ENCODE data around the gene FBXL22. TPM values are rescaled to one million over a fixed set of nuclear protein-coding genes. Genes with fewer than 3 reads are reported as not detected.
A peak's percentile ranks its signal among the peaks of the same experiment; 100 is the strongest.

FBXL22 gene
- total and polyA plus RNA-seq, 4 experiments from 2014 or later: 0.50 to 2.2 (median 1.9) TPM

DNA sequence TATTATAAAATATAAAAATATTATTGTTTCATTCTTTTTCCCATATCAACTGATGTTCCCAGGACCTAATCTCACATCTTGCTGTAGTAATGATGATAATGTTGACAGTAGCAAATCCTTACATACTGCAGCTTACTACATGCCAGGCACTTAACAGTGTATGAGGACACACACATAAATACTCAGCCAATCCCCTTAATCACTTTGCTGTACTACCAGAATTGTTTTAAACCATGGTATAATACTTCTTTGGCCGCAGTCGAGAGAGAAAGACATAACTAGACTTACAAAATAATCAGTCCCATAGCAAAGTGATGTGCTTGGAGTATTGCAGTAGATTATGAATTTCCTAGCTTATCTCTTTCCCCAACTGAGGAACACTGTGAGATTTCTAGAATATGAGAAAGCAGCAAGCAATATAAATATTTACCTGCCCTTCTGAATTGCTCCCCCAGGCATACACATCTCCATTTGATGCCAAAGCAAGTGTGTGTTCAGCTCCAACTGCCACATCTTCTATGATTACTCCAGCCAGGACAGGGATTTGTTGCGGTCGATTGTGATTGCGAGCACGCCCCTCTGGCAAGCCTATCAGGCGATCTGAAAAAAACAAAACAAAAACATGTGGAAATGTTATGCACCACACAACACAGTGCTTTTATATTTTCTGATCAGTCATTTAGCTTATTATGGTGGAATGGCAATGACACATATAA is 33.0 kb downstream of the FBXL22 start:
- Histone ChIP-seq H3K27ac (ENCODE audit: low read depth, low read length) (no peak overlapping the region), H3K27me3 (ENCODE audit: insufficient read depth, low read length) (no peaks in the 10 kb centered on the region), H3K36me3 (ENCODE audit: insufficient read depth, low read length) (peaks cover 75% of the 10 kb centered on the region), H3K4me1 (ENCODE audit: insufficient read depth, low read length) (no peaks in the 10 kb centered on the region), H3K9me3 (ENCODE audit: control insufficient read depth in 1 of 2, low read length in 2 of 2) (no peaks in the 10 kb centered on the region), H3K4me3 (ENCODE audit: low read length in 2 of 2) (no peak overlapping the region)
- DNase-seq: no peak
- no peaks in the 10 kb centered on the region for H3K27me3 Mint-ChIP-seq
- CTCF ChIA-PET (ENCODE audit: partially characterized antibody): interaction anchor here (1.6 to 2.0 kb wide), 2 partner anchors 20 to 437 kb away, joined by 4 to 10 read pairs; no protein-coding TSS in a partner anchor
- peak overlapping the region in 1 of 7 donors; percentile 85 for H3K27ac Mint-ChIP-seq
- no peaks in the 10 kb centered on the region for H3K4me1 Mint-ChIP-seq
- H3K4me3 Mint-ChIP-seq: no peak overlapping the region
- H3K9me3 Mint-ChIP-seq: peaks cover 0 to 1% (median 0%) of the 10 kb centered on the region in 8 donors
- intact Hi-C loops (cut with micrococcal nuclease): loop anchor here (10.0 kb wide), 1 partner anchor 55 kb away; no protein-coding TSS in a partner anchor
- peaks cover 74 to 85% of the 10 kb centered on the region in 2 donors for H3K36me3 Mint-ChIP-seq
- POLR2A ChIA-PET (ENCODE audit: partially characterized antibody): no interaction called here

DNA sequence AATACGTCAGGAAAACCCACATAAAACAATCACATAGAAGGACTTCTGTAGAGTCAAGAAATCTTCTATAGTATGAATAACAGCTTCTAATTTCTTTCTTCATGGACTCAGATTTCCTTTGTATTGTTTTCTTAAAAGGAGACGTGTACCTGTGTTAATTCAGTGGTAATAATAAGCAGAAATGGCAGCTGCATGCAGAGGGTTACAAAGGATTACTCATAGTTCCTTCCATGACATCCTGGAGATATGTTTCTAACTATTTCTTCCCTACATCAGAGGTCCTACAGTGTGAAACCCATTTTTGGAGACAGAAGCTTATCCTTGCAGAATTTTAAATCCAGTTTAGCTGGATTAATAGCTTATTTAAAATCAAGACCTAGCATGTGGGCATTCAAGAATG is 36.1 kb downstream of the FBXL22 start:
- DNase-seq: no peak
- intact Hi-C loops (cut with micrococcal nuclease): loop anchor here (10.0 kb wide), 1 partner anchor 51 kb away; no protein-coding TSS in a partner anchor
- H3K27ac Mint-ChIP-seq: peak overlapping the region in 1 of 7 donors; percentile 8
- Histone ChIP-seq H3K27me3 (ENCODE audit: insufficient read depth, low read length) (no peaks in the 10 kb centered on the region), H3K36me3 (ENCODE audit: insufficient read depth, low read length) (peaks cover 76% of the 10 kb centered on the region), H3K4me3 (ENCODE audit: low read length in 2 of 2) (no peak overlapping the region), H3K4me1 (ENCODE audit: insufficient read depth, low read length) (no peaks in the 10 kb centered on the region), H3K27ac (ENCODE audit: low read depth, low read length) (no peak overlapping the region), H3K9me3 (ENCODE audit: control insufficient read depth in 1 of 2, low read length in 2 of 2) (no peaks in the 10 kb centered on the region)
- no peak overlapping the region for H3K4me3 Mint-ChIP-seq
- no peaks in the 10 kb centered on the region for H3K27me3 Mint-ChIP-seq
- H3K9me3 Mint-ChIP-seq: peaks cover 0 to 2% (median 0%) of the 10 kb centered on the region in 8 donors
- CTCF ChIA-PET (ENCODE audit: partially characterized antibody): interaction anchor here (0.9 to 1.3 kb wide), 3 partner anchors 18 to 59 kb away, joined by 3 to 5 read pairs (median 3); no protein-coding TSS in a partner anchor
- H3K4me1 Mint-ChIP-seq: peaks cover 0 to 1% (median 0%) of the 10 kb centered on the region in 4 donors
- peaks cover 67 to 87% of the 10 kb centered on the region in 2 donors for H3K36me3 Mint-ChIP-seq
- POLR2A ChIA-PET (ENCODE audit: partially characterized antibody): no interaction called here

DNA sequence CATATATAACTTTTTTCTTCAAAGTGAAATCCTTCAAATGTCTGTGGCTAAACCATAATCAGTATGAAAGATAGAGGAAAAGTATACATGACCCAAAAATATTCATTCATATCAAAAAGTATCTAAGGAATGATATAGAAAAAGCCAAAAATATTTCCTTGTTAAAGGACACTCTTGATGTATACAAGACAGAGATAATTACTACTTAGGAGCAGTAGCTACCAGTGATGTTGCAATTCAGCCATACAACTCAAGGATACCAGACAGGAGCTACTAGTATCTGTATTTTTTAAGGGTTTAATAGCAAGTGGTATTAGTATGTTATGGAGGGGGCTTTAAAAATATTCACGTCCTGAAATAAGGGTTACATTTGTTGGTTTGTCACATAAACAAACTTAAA is 37.0 kb downstream of the FBXL22 start:
- no peaks in the 10 kb centered on the region for H3K27me3 ChIP-seq (ENCODE audit: insufficient read depth, low read length)
- H3K4me3 ChIP-seq (ENCODE audit: low read length in 2 of 2): no peak overlapping the region
- Mint-ChIP-seq H3K27ac (peak overlapping the region in 1 of 7 donors; percentile 55), H3K36me3 (peaks cover 64 to 87% of the 10 kb centered on the region in 2 donors), H3K27me3 (no peaks in the 10 kb centered on the region), H3K4me1 (peaks cover 0 to 1% (median 0%) of the 10 kb centered on the region in 4 donors), H3K4me3 (no peak overlapping the region), H3K9me3 (peaks cover 0 to 2% (median 0%) of the 10 kb centered on the region in 8 donors)
- intact Hi-C loops (cut with micrococcal nuclease): loop anchor here (10.0 kb wide), 1 partner anchor 51 kb away; no protein-coding TSS in a partner anchor
- H3K27ac ChIP-seq (ENCODE audit: low read depth, low read length): no peak overlapping the region
- H3K36me3 ChIP-seq (ENCODE audit: insufficient read depth, low read length): peaks cover 79% of the 10 kb centered on the region
- H3K4me1 ChIP-seq (ENCODE audit: insufficient read depth, low read length): no peaks in the 10 kb centered on the region
- ChIA-PET CTCF (ENCODE audit: partially characterized antibody) (interaction anchor here (0.9 to 1.3 kb wide), 2 partner anchors 24 to 27 kb away, joined by 3 to 5 read pairs; no protein-coding TSS in a partner anchor), POLR2A (ENCODE audit: partially characterized antibody) (no interaction called here)
- DNase-seq: no peak
- H3K9me3 ChIP-seq (ENCODE audit: control insufficient read depth in 1 of 2, low read length in 2 of 2): no peaks in the 10 kb centered on the region

DNA sequence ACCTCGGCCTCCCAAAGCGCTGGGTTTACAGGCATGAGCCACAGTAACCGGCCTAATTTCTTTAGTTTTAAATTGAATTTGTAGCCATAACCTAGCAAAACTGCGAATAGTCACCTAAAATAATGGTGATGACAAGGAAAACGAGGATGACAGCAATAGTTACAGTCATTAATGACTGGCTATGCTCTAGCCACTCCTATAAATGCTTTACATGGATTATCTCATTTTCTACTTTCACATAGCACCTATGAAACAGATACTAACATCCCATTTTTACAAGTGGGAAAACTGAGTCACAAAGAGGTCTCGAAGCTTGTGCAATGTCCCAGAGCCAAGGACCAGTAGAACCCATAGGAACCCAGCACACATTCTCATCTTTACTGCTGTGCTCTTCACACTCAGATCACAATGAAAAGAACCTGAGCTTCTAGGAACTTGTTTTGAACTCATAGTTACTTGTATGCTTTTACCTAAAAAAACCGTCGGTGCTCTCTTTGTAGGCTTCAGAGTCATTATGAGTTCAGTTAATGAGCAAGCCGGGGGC is 39.4 kb downstream of the FBXL22 start:
- Mint-ChIP-seq H3K4me1 (peaks cover 0 to 1% (median 0%) of the 10 kb centered on the region in 4 donors), H3K9me3 (peaks cover 0 to 2% (median 0%) of the 10 kb centered on the region in 8 donors), H3K27ac (peak overlapping the region in 1 of 7 donors; percentile 25), H3K4me3 (no peak overlapping the region), H3K27me3 (no peaks in the 10 kb centered on the region), H3K36me3 (peaks cover 53 to 89% of the 10 kb centered on the region in 2 donors)
- ChIA-PET CTCF (ENCODE audit: partially characterized antibody) (interaction anchor here (1.2 kb wide), 1 partner anchor 31 kb away, joined by 3 read pairs; no protein-coding TSS in a partner anchor), POLR2A (ENCODE audit: partially characterized antibody) (no interaction called here)
- Histone ChIP-seq H3K9me3 (ENCODE audit: control insufficient read depth in 1 of 2, low read length in 2 of 2) (no peaks in the 10 kb centered on the region), H3K27ac (ENCODE audit: low read depth, low read length) (no peak overlapping the region), H3K27me3 (ENCODE audit: insufficient read depth, low read length) (no peaks in the 10 kb centered on the region), H3K4me1 (ENCODE audit: insufficient read depth, low read length) (no peaks in the 10 kb centered on the region), H3K36me3 (ENCODE audit: insufficient read depth, low read length) (peaks cover 87% of the 10 kb centered on the region), H3K4me3 (ENCODE audit: low read length in 2 of 2) (no peak overlapping the region)
- DNase-seq: no peak
- intact Hi-C loops (cut with micrococcal nuclease): loop anchor here (10.0 kb wide), 1 partner anchor 48 kb away; no protein-coding TSS in a partner anchor

DNA sequence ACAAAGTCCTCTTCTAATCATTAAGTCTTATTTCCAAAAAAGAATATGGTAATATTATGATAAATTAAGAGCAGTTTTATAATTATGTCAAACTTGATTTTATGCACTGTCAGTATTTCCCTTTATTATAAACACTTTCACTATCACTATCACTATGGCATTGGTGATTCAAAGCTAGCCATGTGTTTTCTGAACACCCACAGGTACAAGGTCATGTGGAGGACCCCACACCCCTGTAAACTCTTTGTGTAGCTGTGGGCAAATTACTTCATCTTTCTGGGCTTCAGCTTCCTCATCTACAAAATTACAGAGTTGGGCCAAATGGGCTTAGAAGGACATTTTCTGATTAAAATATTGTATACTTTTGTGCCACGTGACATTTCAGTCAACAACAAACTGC is 41.7 kb downstream of the FBXL22 start:
- no peak overlapping the region for H3K4me3 ChIP-seq (ENCODE audit: low read length in 2 of 2)
- peaks cover 47 to 85% of the 10 kb centered on the region in 2 donors for H3K36me3 Mint-ChIP-seq
- H3K4me3 Mint-ChIP-seq: no peak overlapping the region
- DNase-seq: no peak
- peaks cover 81% of the 10 kb centered on the region for H3K36me3 ChIP-seq (ENCODE audit: insufficient read depth, low read length)
- peaks cover 0 to 2% (median 0%) of the 10 kb centered on the region in 8 donors for H3K9me3 Mint-ChIP-seq
- intact Hi-C loops (cut with micrococcal nuclease): loop anchor here (10.0 kb wide), 1 partner anchor 46 kb away; no protein-coding TSS in a partner anchor
- H3K27ac Mint-ChIP-seq: peak overlapping the region in 1 of 7 donors; percentile 50
- CTCF ChIA-PET (ENCODE audit: partially characterized antibody): no interaction called here
- no peaks in the 10 kb centered on the region for H3K27me3 Mint-ChIP-seq
- no peaks in the 10 kb centered on the region for H3K9me3 ChIP-seq (ENCODE audit: control insufficient read depth in 1 of 2, low read length in 2 of 2)
- no peaks in the 10 kb centered on the region for H3K27me3 ChIP-seq (ENCODE audit: insufficient read depth, low read length)
- POLR2A ChIA-PET (ENCODE audit: partially characterized antibody): no interaction called here
- no peak overlapping the region for H3K27ac ChIP-seq (ENCODE audit: low read depth, low read length)
- no peaks in the 10 kb centered on the region for H3K4me1 ChIP-seq (ENCODE audit: insufficient read depth, low read length)
- peaks cover 0 to 1% (median 0%) of the 10 kb centered on the region in 4 donors for H3K4me1 Mint-ChIP-seq

DNA sequence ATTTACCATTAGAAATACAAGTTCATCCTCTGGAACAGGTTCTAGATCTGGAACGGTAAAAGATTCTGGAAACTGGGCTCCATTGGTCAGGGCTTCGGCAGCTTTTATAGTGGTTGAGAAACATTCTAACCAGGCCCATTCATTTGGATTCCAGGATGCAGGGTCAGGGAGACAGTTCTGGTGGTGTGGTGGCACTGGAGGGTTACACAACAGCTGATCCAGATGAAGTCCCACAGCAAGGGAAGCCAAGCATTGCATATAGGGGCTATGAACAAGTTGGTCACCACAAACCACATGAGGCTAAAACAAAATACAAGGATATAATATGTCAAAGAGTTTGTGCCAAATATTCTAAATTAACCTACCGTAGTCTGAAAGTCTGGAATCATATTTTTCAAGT is 43.0 kb downstream of the FBXL22 start:
- Histone ChIP-seq H3K27ac (ENCODE audit: low read depth, low read length) (no peak overlapping the region), H3K4me3 (ENCODE audit: low read length in 2 of 2) (no peak overlapping the region), H3K27me3 (ENCODE audit: insufficient read depth, low read length) (no peaks in the 10 kb centered on the region), H3K4me1 (ENCODE audit: insufficient read depth, low read length) (no peaks in the 10 kb centered on the region), H3K36me3 (ENCODE audit: insufficient read depth, low read length) (peaks cover 83% of the 10 kb centered on the region), H3K9me3 (ENCODE audit: control insufficient read depth in 1 of 2, low read length in 2 of 2) (no peaks in the 10 kb centered on the region)
- peak overlapping the region in 2 of 7 donors; percentile 17 to 48 for H3K27ac Mint-ChIP-seq
- no peak overlapping the region for H3K4me3 Mint-ChIP-seq
- H3K27me3 Mint-ChIP-seq: no peaks in the 10 kb centered on the region
- CTCF ChIA-PET (ENCODE audit: partially characterized antibody): no interaction called here
- POLR2A ChIA-PET (ENCODE audit: partially characterized antibody): no interaction called here
- peaks cover 45 to 85% of the 10 kb centered on the region in 2 donors for H3K36me3 Mint-ChIP-seq
- peaks cover 0 to 2% (median 0%) of the 10 kb centered on the region in 8 donors for H3K9me3 Mint-ChIP-seq
- DNase-seq: no peak
- intact Hi-C loops (cut with micrococcal nuclease): no loop called here
- peaks cover 0 to 1% (median 0%) of the 10 kb centered on the region in 4 donors for H3K4me1 Mint-ChIP-seq

Measured in CD4-positive, alpha-beta memory T cell (primary cell).